Suprapubic skin (tissue), 4 donors: ENCODE data around the gene ART4.

ENCODE experiments used
- EP300 ChIP-seq: sonication (generic); formaldehyde crosslinking; IDR thresholded peaks from one replicate; pipeline ENCODE4 v1.6.1; 2017; ENCODE audit warnings: antibody characterized with exemption
- POLR2A ChIP-seq, 2 donors: fragments of 450-650 bp; IDR thresholded peaks; one replicate each; pipeline ENCODE4 v1.6.1; 2017; ENCODE audit warnings: antibody characterized with exemption in 2 of 2, mild to moderate bottlenecking in 2 of 2, moderate library complexity in 2 of 2
- POLR2AphosphoS5 ChIP-seq, 3 donors: sonication (generic); formaldehyde crosslinking; IDR thresholded peaks; one replicate each; pipeline ENCODE4 v1.6.1; 2017; ENCODE audit warnings: antibody characterized with exemption in 3 of 3
- TF ChIP-seq, protein P1 (sequence below), 2 donors: fragments of 200-600 bp in 1 of 2; fragments of 450-650 bp in 1 of 2; sonication (generic) in 1 of 2; IDR thresholded peaks; one replicate each; pipeline ENCODE4 v1.5.1; 2016 to 2019; ENCODE audit warnings: antibody characterized with exemption in 2 of 2, mild to moderate bottlenecking in 1 of 2, moderate library complexity in 1 of 2

- TF ChIP-seq, protein P1, sequence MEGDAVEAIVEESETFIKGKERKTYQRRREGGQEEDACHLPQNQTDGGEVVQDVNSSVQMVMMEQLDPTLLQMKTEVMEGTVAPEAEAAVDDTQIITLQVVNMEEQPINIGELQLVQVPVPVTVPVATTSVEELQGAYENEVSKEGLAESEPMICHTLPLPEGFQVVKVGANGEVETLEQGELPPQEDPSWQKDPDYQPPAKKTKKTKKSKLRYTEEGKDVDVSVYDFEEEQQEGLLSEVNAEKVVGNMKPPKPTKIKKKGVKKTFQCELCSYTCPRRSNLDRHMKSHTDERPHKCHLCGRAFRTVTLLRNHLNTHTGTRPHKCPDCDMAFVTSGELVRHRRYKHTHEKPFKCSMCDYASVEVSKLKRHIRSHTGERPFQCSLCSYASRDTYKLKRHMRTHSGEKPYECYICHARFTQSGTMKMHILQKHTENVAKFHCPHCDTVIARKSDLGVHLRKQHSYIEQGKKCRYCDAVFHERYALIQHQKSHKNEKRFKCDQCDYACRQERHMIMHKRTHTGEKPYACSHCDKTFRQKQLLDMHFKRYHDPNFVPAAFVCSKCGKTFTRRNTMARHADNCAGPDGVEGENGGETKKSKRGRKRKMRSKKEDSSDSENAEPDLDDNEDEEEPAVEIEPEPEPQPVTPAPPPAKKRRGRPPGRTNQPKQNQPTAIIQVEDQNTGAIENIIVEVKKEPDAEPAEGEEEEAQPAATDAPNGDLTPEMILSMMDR (IDR thresholded peaks at IDR 0.05) = no peak
- no peak for TF ChIP-seq POLR2A (IDR thresholded peaks at IDR 0.05)
- no peak for TF ChIP-seq POLR2AphosphoS5 (IDR thresholded peaks at IDR 0.05)
- no peak for TF ChIP-seq EP300
Observed at GRCh38 chr12:14834509-14834908, 8.8 kb downstream of the ART4 start.
